DMS153 (cell line): ENCODE measurements around the gene SELENOW.
A peak's percentile ranks its signal among the peaks of the same experiment; 100 is the strongest.
"Not testable (repeated sequence)": the region's sequence is repeated elsewhere in the genome, so short reads cannot be mapped to it uniquely, and the experiment has no call there.

Experiments used
- DNase-seq: peaks from one replicate; lab custom pipeline; 2025; lab: John Stamatoyannopoulos, UW

SELENOW gene

DNA sequence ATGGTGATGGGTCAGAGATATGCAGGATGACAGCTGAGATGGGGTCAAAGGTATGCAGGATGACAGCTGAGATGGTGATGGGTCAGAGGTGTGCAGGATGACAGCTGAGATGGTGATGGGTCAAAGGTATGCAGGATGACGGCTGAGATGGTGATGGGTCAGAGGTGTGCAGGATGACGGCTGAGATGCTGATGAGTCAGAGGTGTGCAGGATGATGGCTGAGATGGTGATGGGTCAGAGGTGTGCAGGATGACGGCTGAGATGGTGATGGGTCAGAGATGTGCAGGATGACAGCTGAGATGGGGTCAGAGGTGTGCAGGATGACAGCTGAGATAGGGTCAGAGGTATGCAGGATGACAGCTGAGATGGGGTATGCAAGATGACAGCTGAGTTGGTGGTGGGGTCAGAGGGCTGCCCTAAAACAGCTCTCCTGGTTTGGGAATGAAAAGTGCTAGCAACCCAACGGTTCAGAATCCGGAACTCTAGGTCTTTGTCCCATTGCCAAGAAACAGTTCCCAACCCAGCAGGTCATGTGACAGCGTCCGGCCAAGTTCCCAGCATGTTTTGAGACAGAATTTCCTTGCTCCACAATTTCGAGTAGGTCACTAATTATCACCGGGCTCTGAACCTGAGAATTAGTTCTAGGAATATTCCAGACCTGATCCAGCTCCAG is 3.2 kb downstream of the SELENOW start:
- no peak for DNase-seq

DNA sequence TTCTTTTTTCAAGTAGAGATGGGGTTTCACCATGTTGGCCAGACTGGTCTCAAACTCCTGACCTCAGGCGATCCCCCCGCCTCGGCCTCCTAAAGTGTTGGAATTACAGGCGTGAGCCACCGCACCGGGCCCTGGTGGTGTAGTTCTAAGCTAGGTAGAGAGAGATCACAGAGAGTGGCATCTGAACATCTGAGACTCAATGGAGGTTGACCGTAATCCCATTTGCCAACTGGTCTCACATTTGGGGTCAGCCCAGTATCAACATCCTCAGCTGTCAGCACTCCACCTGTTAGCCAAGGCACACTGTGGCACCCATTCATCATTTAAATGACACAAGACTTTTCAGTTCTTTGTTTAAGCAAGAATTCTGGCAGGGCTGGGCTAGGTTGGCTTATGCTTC is 8.1 kb downstream of the SELENOW start:
- no peak for DNase-seq

DNA sequence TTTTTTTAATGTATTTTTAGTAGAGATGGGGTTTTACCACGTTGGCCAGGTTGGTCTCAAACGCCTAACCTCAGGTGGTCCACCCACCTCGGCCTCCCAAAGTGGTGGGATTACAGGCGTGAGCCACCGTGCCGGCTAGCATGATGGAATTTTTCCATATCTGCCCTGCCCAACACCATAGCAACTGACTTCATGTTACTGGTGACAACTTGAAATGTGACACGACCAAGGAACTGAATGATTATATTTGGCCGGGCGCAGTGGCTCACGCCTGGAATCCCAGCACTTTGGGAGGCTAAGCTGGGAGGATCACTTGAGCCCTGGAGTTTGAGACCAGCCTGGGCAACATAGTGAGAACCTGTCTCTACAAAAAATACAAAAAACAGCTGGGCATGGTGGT is 8.8 kb downstream of the SELENOW start:
- DNase-seq: not testable (repeated sequence)

- not testable (repeated sequence) for DNase-seq
These were observed 11.3 kb downstream of the SELENOW start for GRCh38 chr19:47789811-47790210.

GRCh38 chr19:47790398-47790814 is 11.9 kb downstream of the SELENOW start:
- peak; percentile 9 for DNase-seq

GRCh38 chr19:47792616-47793015 is 14.1 kb downstream of the SELENOW start:
- no peak for DNase-seq

GRCh38 chr19:47794526-47794925 is 16.0 kb downstream of the SELENOW start:
- no peak for DNase-seq

DNA sequence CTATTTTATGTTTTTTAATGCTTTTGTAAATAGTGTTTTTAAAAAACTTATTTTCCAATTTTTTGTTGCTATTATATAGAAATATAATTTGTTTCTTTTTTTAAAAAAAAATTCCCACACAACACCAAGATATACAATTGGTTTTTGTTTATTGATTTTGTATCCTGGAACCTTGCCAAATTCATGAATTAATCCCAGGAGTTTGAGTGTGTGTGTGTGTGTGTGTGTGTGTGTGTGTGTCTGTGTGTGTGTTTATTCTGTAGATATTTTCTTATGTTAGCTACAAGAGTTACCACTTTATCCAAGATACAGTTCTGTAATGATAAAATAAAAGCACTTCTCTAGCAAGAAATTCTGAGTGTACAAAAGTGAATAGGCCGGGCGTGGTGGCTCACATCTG is 18.3 kb downstream of the SELENOW start:
- no peak for DNase-seq

GRCh38 chr19:47797996-47798903 is 19.7 kb downstream of the SELENOW start:
- no peak for DNase-seq

- no peak for DNase-seq
These were observed 20.4 kb downstream of the SELENOW start for GRCh38 chr19:47798904-47799266.

- DNase-seq: no peak
These were observed 22.8 kb downstream of the SELENOW start for GRCh38 chr19:47801270-47801669.

DNA sequence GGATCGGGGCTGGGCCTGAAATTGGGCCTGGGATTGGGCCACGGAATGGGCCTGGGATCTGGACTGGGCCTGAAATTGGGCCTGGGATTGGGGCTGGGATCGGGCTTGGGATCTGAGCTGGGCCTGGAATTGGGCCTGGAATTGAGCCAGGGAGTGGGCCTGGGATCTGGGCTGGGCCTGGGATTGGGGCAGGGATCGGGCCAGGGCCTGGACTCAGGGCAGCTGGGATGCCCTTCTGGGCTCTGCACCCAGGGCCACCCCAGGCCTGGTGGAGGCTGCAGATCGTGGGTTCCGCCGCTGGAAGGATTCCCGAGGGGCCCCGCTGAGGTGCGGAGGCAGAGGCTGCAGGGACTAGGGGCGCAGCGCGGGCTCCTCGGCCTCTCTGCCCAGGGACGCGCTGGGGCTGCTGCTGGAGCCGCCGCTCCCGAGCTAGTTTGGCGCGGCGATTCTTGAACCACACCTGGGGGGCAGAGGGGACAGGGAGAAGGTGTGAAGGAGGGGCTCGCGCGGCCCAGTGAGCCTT is 24.1 kb downstream of the SELENOW start:
- DNase-seq: no peak

- not testable (repeated sequence) for DNase-seq
These were observed 24.6 kb downstream of the SELENOW start for GRCh38 chr19:47803148-47803547.

DNA sequence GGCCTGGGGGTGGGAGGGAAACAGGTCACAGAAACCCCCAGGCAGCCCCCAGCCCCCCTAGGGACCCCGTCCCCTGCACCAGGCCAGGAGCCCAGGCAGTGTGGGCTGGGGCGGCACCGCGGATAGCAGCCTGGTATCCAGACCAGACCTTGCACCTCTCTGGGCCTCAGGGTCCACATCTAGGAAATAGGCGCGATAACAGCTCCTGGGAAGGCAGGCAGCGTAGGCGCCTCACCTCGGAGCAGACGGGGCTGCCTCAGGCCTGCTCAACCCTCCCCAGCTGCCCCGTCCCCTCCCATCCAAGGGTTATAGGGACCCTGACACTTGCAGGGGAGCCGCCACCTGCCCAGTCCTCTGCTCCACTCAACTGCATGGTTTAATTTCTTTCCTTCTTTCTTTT is 25.2 kb downstream of the SELENOW start:
- not testable (repeated sequence) for DNase-seq

- not testable (repeated sequence) for DNase-seq
These were observed 25.9 kb downstream of the SELENOW start, which contains the start of gene TPRX1 for GRCh38 chr19:47804451-47804850. Gene TPRX1 (minus strand): TSS chr19:47804551. CDS start chr19:47804539, 12 bp downstream.

- DNase-seq: no peak
These were observed 26.8 kb downstream of the SELENOW start for GRCh38 chr19:47805313-47805712.

DNA sequence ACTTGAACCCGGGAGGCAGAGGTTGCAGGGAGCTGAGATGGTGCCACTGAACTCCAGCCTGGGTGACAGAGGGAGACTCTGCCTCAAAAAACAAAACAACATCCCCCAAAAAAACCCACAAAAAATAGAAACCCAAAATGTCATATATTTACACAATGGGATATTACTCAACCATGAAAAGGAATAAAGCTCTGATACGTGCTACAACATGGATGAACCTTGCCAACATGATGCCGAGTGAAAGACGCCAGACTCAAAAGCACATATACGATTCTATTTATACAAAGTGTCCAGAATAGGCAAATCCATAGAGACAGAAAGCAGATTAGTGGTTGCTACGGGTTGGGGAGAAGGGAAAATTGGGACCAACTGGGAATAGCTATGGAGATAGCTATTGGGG is 27.9 kb downstream of the SELENOW start:
- no peak for DNase-seq

DNA sequence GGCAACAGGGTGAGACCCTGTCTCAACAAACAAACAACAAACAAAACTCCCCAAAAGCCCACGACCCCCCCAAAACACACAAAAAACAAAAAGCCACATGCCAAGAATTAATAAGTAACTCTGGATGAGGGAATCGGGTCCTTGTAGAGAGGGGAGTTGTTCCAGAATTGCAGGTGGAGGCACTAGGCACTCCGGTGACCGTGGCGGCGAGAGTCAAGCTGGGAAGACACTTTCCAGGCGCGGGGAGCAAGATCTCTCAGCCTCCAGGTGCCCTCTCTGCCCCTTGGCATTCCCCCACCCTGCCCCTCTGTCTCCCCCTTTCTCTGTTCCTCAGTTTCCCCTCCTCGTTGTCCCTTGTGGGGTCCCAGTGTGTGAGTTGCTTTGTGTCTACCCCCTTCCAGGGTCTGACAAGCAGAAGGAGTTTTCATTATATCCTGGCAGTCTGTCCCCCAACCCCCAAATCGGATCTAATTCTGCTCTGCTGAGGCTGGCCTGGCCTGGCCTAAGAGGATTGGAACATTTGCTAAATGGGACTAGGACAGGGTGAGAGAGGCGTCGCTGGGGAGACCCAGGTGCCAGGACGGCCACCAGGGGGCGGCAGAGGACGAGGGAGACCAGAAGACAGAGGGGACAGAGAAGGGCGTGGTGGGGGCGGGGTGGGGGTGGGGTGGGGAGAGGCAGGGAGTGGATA is 34.9 kb downstream of the SELENOW start:
- DNase-seq: peak; percentile 5

- no peak for DNase-seq
These were observed 35.5 kb downstream of the SELENOW start for GRCh38 chr19:47813995-47814328.

GRCh38 chr19:47816270-47816669 is 37.8 kb downstream of the SELENOW start:
- DNase-seq: not testable (repeated sequence)

GRCh38 chr19:47818221-47818620 is 39.7 kb downstream of the SELENOW start:
- not testable (repeated sequence) for DNase-seq

DNA sequence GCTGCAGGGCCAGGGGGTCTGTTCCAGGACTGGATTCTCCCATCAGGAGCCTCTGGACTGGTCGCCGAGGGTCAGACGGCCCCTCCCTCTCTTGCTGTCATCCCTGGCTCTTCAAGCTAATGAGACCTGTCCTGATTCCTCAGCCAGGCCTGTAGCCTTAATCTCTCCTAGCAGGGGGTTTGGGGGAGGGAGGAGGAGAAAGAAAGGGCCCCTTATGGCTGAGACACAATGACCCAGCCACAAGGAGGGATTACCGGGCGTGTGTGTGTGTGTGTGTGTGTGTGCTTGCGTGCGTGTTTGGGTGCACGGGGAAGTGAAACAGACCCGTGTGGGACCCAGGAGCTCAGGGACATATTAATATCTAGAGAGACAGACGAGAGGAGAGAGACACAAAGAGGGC is 41.4 kb downstream of the SELENOW start:
- DNase-seq: no peak
